Heart left ventricle (tissue), 13 donors: Measurements from ENCODE around the gene SLC9B1.

Experiments used
- CTCF ChIP-seq, 12 donors: fragments of 200-600 bp; sonication (generic) in 4 of 12; IDR thresholded peaks; one replicate each; pipeline versions ENCODE4 v1.5.0 to v1.8.0; 2018 to 2022; ENCODE audit warnings: antibody characterized with exemption in 12 of 12, mild to moderate bottlenecking in 5 of 12
- POLR2A ChIP-seq, 2 donors: fragments of 450-650 bp; IDR thresholded peaks; one replicate each; pipeline ENCODE4 v1.6.1; 2017; ENCODE audit warnings: antibody characterized with exemption in 2 of 2, mild to moderate bottlenecking in 2 of 2, moderate library complexity in 2 of 2
- donor health status: ischemic (EF 13 %, LVEDD 7.1; RV severe dilation, severe dysfunction).
- donor health status: DM: no; HTN: yes; CAD: no.
- donor health status: DM: no; HTN: no; CAD: no.
- donor health status: ischemic (EF 25% LVEDD 6.9; RV normal size, moderate dysfunction).
- donor health status: ischemic (EF 25% LVEDD 5.7; RV mildly dilated, moderate dysfunction).
- donor health status: ischemic (EF 35%, LVEDD 5.7; RV mildly dilated, moderate dysfunction).
- donor health status: nonischemic (EF 11% LVEDD 7.7; RV severe dilation, severe dysfunction).
- donor health status: DM: yes; HTN: yes; CAD: no.
- donor health status: PGD.
- donor health status: ischemic (EF 29% LVEDD 5.4; RV normal size, mild dysfunction).
- donor health status: nonischemic (EF 23%, LVEDD 6.1; RV moderate dilation, normal function).

- no peak for TF ChIP-seq CTCF (IDR thresholded peaks at IDR 0.05)
- TF ChIP-seq POLR2A (IDR thresholded peaks at IDR 0.05): no peak
Measured at GRCh38 chr4:102994803-102995202, 24.7 kb downstream of the SLC9B1 start.
